ENCODE data around the gene TOMM34.

The TOMM34 gene

GRCh38 chr20:44960103-44960852 is at the start of gene TOMM34:
Gene TOMM34 (minus strand): TSS chr20:44960397. CDS start chr20:44960333, 64 bp downstream.
- peak; percentile 94 to 97 for DNase-seq

- DNase-seq, result no peak
Observed at GRCh38 chr20:45008521-45009049, 48.4 kb upstream of the TOMM34 start.

- DNase-seq, result no peak
Observed at GRCh38 chr20:44997668-44998067, 37.5 kb upstream of the TOMM34 start.

DNA sequence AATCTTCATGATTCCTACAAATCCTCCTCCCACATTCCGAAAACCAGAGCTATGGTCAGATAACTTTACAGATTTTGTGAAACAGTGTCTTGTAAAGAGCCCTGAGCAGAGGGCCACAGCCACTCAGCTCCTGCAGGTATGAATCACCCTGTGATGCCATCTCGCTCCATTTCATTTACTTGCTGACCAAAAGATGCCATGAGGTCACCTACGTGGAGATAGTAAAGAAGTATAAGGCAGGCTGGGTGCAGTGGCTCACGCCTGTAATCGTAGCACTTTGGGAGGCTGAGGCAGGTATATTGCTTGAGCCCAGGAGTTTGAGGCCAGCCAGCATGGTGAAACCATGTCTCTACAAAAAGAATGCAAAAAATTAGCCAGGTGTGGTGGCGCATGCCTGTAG is 37.0 kb upstream of the TOMM34 start:
- no peak for DNase-seq

DNA sequence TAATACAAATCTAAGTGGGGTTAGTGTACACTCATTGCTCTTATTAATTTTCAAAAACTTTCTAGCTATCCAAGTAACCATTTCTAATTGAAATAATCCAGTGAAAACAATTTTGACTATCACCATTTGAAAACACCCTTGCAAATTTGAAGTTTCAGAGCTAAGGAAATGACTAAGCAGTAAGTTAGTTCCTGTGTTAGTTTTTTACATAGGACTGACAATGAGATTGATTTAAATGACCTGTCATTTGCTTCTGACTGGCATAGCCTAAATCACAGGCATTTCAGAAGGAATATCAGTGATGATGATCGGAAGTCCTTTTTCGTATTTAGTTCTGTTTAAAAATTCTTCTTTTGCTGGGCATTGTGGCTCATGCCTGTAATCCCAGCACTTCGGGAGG is 33.1 kb upstream of the TOMM34 start:
- DNase-seq, result no peak

DNA sequence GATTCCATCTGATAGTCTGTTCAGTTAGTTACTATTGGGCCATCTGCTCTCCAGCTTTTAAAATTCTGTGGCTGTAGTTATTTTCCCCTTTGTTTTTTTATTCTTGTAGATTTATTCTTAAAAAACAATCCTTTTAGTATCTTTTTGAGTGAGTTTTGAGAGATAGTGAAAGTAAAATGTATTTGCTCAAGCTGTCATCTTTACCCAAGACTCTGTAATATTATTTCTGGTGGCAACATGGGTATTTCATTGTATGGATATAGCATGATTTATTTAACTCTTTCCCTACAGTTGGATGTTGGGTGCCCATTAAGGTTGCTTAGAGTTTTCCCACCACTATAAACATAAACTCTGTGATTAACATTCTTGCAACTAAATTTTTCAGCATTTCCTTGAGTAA is 30.8 kb upstream of the TOMM34 start:
- DNase-seq, result no peak

GRCh38 chr20:44990425-44990824 is 30.2 kb upstream of the TOMM34 start:
- DNase-seq, result no peak

- DNase-seq, result no peak
Observed at GRCh38 chr20:44988631-44989171, 28.5 kb upstream of the TOMM34 start.

DNA sequence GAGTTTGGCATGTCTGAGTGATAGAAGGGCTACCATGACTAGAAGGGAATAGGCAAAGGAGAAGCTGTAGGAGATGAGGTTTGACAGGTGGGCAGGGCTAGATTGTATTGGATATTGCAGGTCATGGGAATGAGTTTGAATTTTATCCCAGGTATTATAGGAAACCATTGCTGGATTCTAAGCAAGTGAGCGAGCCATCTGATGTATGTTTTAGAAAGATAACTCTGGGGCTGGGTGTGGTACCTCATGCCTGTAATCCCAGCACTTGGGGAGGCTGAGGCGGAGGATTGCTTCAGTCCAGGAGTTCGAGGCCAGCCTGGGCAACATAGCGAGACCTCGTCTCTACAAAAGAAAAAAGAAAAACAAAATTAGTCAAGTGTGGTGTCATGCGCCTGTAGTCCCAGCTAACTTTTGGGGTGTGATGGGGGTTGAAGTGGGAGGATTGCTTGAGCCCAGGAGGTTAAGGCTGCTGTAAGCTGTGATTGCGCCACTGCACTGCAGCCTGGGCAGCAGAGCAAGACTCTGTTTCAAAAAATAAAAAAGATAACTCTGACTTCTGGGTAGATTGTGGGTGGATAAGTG is 23.0 kb upstream of the TOMM34 start:
- DNase-seq, result no peak

GRCh38 chr20:44981736-44982406 is 21.7 kb upstream of the TOMM34 start:
- no peak for DNase-seq

- DNase-seq, result no peak
Observed at GRCh38 chr20:44979090-44979621, 19.0 kb upstream of the TOMM34 start.

DNA sequence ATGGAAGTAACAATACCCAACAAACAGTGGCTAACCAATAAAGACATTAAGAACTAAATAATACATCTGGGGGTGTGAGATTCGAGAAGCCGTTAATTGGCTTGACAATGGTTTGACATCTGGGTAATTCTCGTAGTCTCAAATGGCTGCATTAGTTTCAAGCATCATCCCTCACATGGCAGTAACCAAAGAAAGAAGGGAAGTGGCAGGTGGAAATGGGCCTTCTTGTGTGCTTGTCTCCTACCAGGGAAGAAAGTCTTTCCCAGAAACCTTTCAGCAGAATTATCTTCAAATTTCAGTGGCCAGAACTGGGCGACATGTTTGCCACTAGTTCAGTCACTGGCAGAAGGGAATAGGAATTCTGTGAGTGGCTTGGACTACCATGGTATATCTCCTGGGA is 16.5 kb upstream of the TOMM34 start:
- DNase-seq, result no peak

- DNase-seq, result no peak
Observed at GRCh38 chr20:44973053-44973452, 12.9 kb upstream of the TOMM34 start.

- no peak for DNase-seq
Observed at GRCh38 chr20:44970243-44970757, 10.1 kb upstream of the TOMM34 start.

- DNase-seq, result no peak
Observed at GRCh38 chr20:44969300-44969894, 9.2 kb upstream of the TOMM34 start.

- DNase-seq, result no peak
Observed at GRCh38 chr20:44967207-44967807, 7.1 kb upstream of the TOMM34 start.

- DNase-seq, result peak; percentile 97
Observed at GRCh38 chr20:44966030-44966961, 6.1 kb upstream of the TOMM34 start, which contains the start of gene STK4. Gene STK4 (plus strand): TSS chr20:44966512. CDS start chr20:44966569, 57 bp downstream.

- DNase-seq, result no peak
Observed at GRCh38 chr20:44965651-44966029, 5.4 kb upstream of the TOMM34 start.

DNA sequence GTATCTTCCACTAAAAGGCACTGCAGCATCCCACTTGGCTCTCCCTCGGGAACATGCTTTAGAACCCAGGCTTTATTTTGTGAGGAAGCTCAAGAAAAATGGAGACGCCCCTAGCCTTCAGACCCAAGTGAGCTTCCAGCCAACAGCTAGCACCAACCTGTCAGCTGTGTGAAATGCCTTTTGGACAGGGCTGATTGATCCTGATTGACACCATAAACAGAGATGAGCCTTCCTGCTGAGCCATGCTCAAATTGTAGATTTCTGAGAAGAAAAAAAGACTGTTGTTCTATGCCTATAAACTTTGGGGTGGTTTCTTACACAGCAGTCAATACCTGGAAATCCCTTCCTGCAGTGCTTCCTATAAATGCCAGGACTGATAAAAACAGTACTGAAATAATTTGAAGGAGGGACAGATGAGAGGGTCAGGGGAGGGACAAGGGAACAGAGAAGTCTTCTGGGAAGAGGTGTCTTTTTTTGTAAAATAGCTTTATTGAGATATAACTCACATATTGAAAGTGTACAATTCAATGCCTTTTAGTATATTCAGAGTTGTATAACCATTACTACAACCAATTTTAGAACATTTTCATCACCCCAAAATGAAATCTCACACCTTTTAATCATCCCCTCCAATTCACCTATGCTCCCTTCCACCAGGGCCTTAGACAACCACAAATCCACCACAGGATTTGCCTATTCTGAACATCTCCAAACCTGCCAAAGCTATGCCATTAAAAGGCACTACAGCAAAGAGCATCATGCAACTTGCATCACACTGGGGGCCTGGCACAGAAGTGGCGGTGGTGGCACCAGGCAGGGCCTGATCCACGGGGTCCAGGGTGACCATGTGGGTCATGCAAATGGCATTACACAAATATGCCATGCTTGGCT is 3.4 kb upstream of the TOMM34 start:
- DNase-seq, result no peak

GRCh38 chr20:44962483-44962882 is 2.3 kb upstream of the TOMM34 start:
- DNase-seq, result no peak

Measured in NCI-H1930 (cell line).